Liver (tissue), 9 donors: Measurements from ENCODE around the gene COL6A3. TPM values are rescaled to one million over a fixed set of nuclear protein-coding genes. Genes with fewer than 3 reads are reported as not detected.

ENCODE experiments used
- DNase-seq: peaks from one replicate; pipeline ENCODE4 v3.0.0-alpha.2; 2017; ENCODE audit warnings: low spot score
- H3K27ac ChIP-seq, 2 donors: one replicate each; pipeline ENCODE4 v1.7.0; 2013; ENCODE audit warnings: inconsistent platforms in 2 of 2, low read length in 2 of 2, control low read depth in 1 of 2, low read depth in 1 of 2, mild to moderate bottlenecking in 1 of 2
- H3K27me3 ChIP-seq, 4 donors: one replicate each; pipeline versions ENCODE4 v1.6.1 to v1.7.0; 2013; ENCODE audit warnings: low read length in 3 of 4, inconsistent platforms in 1 of 4, mild to moderate bottlenecking in 1 of 4, moderate library complexity in 1 of 4; ENCODE audit not compliant: control insufficient read depth in 4 of 4, insufficient read depth in 4 of 4
- H3K36me3 ChIP-seq, 4 donors: one replicate each; pipeline versions ENCODE4 v1.6.1 to v1.7.0; 2013; ENCODE audit warnings: low read length in 3 of 4, mild to moderate bottlenecking in 3 of 4, low read depth in 1 of 4, moderate library complexity in 1 of 4; ENCODE audit not compliant: control insufficient read depth in 4 of 4, insufficient read depth in 3 of 4
- H3K4me1 ChIP-seq, 4 donors: one replicate each; pipeline versions ENCODE4 v1.6.1 to v1.7.0; 2013; ENCODE audit warnings: low read length in 3 of 4, mild to moderate bottlenecking in 3 of 4, moderate library complexity in 1 of 4; ENCODE audit not compliant: control insufficient read depth in 4 of 4, insufficient read depth in 4 of 4
- H3K4me3 ChIP-seq, 3 donors: one replicate each; pipeline versions ENCODE4 v1.6.1 to v1.7.0; 2013; ENCODE audit warnings: low read length in 3 of 3, control low read depth in 1 of 3, low read depth in 1 of 3, mild to moderate bottlenecking in 1 of 3
- H3K9ac ChIP-seq, 2 donors: one replicate each; pipeline ENCODE4 v1.7.0; 2013; ENCODE audit warnings: low read length in 2 of 2, mild to moderate bottlenecking in 2 of 2, moderate library complexity in 2 of 2, control low read depth in 1 of 2, low read depth in 1 of 2
- H3K9me3 ChIP-seq, 4 donors: one replicate each; pipeline versions ENCODE4 v1.6.1 to v1.7.0; 2013; ENCODE audit warnings: low read length in 3 of 4; ENCODE audit not compliant: control insufficient read depth in 4 of 4
- EGR1 ChIP-seq, 2 donors: IDR thresholded peaks; 2 replicates each; pipeline ENCODE4 v1.6.1; 2016 to 2018; ENCODE audit warnings: antibody characterized with exemption in 2 of 2, low read depth in 2 of 2
- FOXA2 ChIP-seq: IDR thresholded peaks from 2 replicates; pipeline ENCODE4 v1.6.1; 2016; ENCODE audit warnings: antibody characterized with exemption
- HNF4G ChIP-seq: IDR thresholded peaks from 2 replicates; pipeline ENCODE4 v1.6.1; 2016; ENCODE audit warnings: antibody characterized with exemption
- JUND ChIP-seq, 2 donors: IDR thresholded peaks; 2 replicates each; pipeline ENCODE4 v1.6.1; 2016; ENCODE audit warnings: antibody characterized with exemption in 2 of 2
- NR2F2 ChIP-seq: IDR thresholded peaks from 2 replicates; pipeline ENCODE4 v1.6.1; 2016; ENCODE audit warnings: antibody characterized with exemption
- RAD21 ChIP-seq, 2 donors: IDR thresholded peaks; 2 replicates each; pipeline ENCODE4 v1.6.1; 2016; ENCODE audit warnings: antibody characterized with exemption in 2 of 2, mild to moderate bottlenecking in 2 of 2
- RXRA ChIP-seq, 2 donors: IDR thresholded peaks; 2 replicates each; pipeline ENCODE4 v1.6.1; 2017 to 2018; ENCODE audit warnings: antibody characterized with exemption in 2 of 2, mild to moderate bottlenecking in 1 of 2
- SP1 ChIP-seq: IDR thresholded peaks from 2 replicates; pipeline ENCODE4 v1.6.1; 2018; ENCODE audit warnings: antibody characterized with exemption, mild to moderate bottlenecking
- TAF1 ChIP-seq: conservative IDR thresholded peaks from 2 replicates; pipeline ENCODE4 v1.6.1; 2016; ENCODE audit warnings: antibody characterized with exemption, mild to moderate bottlenecking
- YY1 ChIP-seq: IDR thresholded peaks from 2 replicates; pipeline ENCODE4 v1.6.1; 2016; ENCODE audit warnings: antibody characterized with exemption, mild to moderate bottlenecking
- WGBS: extraction: QIAGEN DNeasy Blood & Tissue Kit; methylation state at CpG from one replicate; pipeline ENCODE4 v1.1.7; 2013; 5-methylcytosine and 5-hydroxymethylcytosine counted together
- polyA plus RNA-seq, 2 donors: library from polyadenylated mRNA; stranded (reverse) in 1 of 2; unstranded in 1 of 2; fragments of 200-250 nt in 1 of 2; fragments of >200 nt in 1 of 2; fragmentation: Nextera tagmentation in 1 of 2; extraction: Ambion mirVana in 1 of 2; gene quantifications; one replicate each; pipeline versions ENCODE4 v1.2.1 to v1.2.3, GENCODE V29; 2013 to 2015
- total RNA-seq, 2 donors: library from RNA; depleted of rRNA; stranded (reverse); fragments of >200 nt; gene quantifications; one replicate each; pipeline ENCODE4 v1.2.3, GENCODE V29; 2014
- TF ChIP-seq, protein P1 (sequence below): IDR thresholded peaks from 2 replicates; pipeline ENCODE4 v1.6.1; 2016; ENCODE audit warnings: antibody characterized with exemption
- TF ChIP-seq, protein P2 (sequence below): IDR thresholded peaks from 2 replicates; pipeline ENCODE4 v1.6.1; 2016; ENCODE audit warnings: antibody characterized with exemption
- TF ChIP-seq, protein P3 (sequence below): fragments of 150-350 bp; IDR thresholded peaks from 2 replicates; pipeline ENCODE4 v1.5.1; 2017; ENCODE audit warnings: improper control_type of control experiment, low read depth, low read length; ENCODE audit not compliant: missing input control
- donor health status: healthy.
- donor health status: healthy.
- donor health status: healthy.
- donor health status: healthy.
- donor health status: healthy.

COL6A3 gene
- total and polyA plus RNA-seq, 4 donors: 1.7 to 28.7 (median 17.5) TPM

DNA sequence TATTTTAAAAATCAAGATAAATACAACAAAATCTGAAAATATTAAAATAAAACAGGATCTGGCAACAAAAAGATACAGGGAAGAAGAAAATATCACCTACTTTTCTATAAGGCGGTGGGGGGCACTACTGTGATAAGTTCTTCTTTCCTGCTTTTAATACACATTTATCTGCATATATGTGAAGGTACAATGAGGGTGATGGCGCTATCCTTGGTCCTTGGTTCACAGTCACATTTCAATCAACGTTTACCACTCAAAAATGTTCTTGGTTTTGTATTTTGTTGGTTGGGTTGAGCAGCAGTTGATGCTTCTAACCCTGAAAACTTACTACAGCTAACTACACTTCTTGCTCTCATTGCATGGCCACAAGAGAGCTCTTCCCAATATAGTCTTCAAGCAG, 112.4 kb downstream of the COL6A3 start:
- no peak overlapping the region for H3K4me3 ChIP-seq
- H3K27me3 ChIP-seq: peaks cover 0 to 4% (median 2%) of the 10 kb centered on the region in 4 donors
- TF ChIP-seq, protein P1, sequence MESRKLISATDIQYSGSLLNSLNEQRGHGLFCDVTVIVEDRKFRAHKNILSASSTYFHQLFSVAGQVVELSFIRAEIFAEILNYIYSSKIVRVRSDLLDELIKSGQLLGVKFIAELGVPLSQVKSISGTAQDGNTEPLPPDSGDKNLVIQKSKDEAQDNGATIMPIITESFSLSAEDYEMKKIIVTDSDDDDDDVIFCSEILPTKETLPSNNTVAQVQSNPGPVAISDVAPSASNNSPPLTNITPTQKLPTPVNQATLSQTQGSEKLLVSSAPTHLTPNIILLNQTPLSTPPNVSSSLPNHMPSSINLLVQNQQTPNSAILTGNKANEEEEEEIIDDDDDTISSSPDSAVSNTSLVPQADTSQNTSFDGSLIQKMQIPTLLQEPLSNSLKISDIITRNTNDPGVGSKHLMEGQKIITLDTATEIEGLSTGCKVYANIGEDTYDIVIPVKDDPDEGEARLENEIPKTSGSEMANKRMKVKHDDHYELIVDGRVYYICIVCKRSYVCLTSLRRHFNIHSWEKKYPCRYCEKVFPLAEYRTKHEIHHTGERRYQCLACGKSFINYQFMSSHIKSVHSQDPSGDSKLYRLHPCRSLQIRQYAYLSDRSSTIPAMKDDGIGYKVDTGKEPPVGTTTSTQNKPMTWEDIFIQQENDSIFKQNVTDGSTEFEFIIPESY: no peak
- no peak for TF ChIP-seq FOXA2
- TF ChIP-seq, protein P2, sequence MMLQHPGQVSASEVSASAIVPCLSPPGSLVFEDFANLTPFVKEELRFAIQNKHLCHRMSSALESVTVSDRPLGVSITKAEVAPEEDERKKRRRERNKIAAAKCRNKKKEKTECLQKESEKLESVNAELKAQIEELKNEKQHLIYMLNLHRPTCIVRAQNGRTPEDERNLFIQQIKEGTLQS: no peak
- no peak for TF ChIP-seq NR2F2
- DNase-seq: no peak
- no peak overlapping the region for H3K9ac ChIP-seq
- no peaks in the 10 kb centered on the region for H3K36me3 ChIP-seq
- WGBS: 77% methylated on average over 3 of the region's 3 CpGs
- H3K27ac ChIP-seq: no peak overlapping the region
- H3K4me1 ChIP-seq: no peaks in the 10 kb centered on the region
- H3K9me3 ChIP-seq: no peaks in the 10 kb centered on the region

DNA sequence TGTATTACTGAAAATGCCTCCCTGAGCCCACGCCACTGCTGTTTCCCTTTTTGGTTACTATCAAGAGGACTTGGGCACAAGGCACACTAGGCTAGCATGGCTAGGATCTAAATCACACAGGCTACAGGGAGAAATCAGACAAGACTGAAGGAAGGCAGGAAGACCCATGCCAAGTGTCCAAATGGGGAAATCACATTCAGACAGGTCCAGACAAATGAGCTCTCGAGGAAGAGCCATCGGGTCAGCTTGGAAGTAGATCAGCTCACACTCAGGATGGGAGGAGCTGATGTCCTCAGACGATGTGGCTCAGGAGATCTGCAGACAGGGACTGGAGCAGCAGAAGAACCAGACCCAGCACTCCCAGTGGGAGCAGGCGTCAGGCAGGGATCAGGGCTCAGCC, 113.2 kb downstream of the COL6A3 start:
- H3K27me3 ChIP-seq: peaks cover 0 to 4% (median 2%) of the 10 kb centered on the region in 4 donors
- no peak overlapping the region for H3K9ac ChIP-seq
- no peak for DNase-seq
- no peaks in the 10 kb centered on the region for H3K4me1 ChIP-seq
- 70% methylated on average over 5 of the region's 5 CpGs for WGBS
- no peak overlapping the region for H3K27ac ChIP-seq
- H3K36me3 ChIP-seq: no peaks in the 10 kb centered on the region
- TF ChIP-seq FOXA2: no peak
- TF ChIP-seq YY1: no peak
- TF ChIP-seq HNF4G: no peak
- no peak for TF ChIP-seq SP1
- TF ChIP-seq, protein P2: no peak
- no peak for TF ChIP-seq RAD21 (IDR thresholded peaks at IDR 0.05)
- no peak for TF ChIP-seq RXRA (IDR thresholded peaks at IDR 0.05)
- no peak overlapping the region for H3K4me3 ChIP-seq
- H3K9me3 ChIP-seq: no peaks in the 10 kb centered on the region

DNA sequence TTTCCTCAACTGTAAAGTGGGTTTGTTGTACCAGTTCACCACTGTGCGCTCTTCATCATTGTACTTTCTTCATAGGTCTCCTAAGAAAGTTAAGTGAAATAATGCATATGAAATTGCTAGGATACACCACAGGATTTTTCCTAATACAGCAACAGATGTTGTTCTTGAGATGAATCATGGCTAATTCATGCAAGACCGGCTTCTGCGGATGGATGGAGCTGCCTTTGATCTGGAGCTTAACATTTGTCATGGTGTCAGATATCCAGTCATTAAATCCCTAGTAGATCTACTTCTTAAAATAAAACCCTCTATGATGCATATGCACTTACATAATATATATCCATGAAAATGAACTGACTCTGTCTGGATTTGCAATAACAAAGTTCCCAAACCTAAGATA, 114.1 kb downstream of the COL6A3 start:
- 65% methylated on average over 3 of the region's 3 CpGs for WGBS
- no peak for TF ChIP-seq RAD21 (IDR thresholded peaks at IDR 0.05)
- no peak for TF ChIP-seq EGR1 (IDR thresholded peaks at IDR 0.05; ENCODE audit: low read depth in 2 of 2)
- TF ChIP-seq, protein P3, sequence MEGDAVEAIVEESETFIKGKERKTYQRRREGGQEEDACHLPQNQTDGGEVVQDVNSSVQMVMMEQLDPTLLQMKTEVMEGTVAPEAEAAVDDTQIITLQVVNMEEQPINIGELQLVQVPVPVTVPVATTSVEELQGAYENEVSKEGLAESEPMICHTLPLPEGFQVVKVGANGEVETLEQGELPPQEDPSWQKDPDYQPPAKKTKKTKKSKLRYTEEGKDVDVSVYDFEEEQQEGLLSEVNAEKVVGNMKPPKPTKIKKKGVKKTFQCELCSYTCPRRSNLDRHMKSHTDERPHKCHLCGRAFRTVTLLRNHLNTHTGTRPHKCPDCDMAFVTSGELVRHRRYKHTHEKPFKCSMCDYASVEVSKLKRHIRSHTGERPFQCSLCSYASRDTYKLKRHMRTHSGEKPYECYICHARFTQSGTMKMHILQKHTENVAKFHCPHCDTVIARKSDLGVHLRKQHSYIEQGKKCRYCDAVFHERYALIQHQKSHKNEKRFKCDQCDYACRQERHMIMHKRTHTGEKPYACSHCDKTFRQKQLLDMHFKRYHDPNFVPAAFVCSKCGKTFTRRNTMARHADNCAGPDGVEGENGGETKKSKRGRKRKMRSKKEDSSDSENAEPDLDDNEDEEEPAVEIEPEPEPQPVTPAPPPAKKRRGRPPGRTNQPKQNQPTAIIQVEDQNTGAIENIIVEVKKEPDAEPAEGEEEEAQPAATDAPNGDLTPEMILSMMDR: no peak
- TF ChIP-seq HNF4G: no peak
- no peak for TF ChIP-seq SP1
- no peak for TF ChIP-seq NR2F2
- TF ChIP-seq TAF1: no peak
- TF ChIP-seq, protein P1: no peak
- TF ChIP-seq JUND (IDR thresholded peaks at IDR 0.05): no peak
- H3K9ac ChIP-seq: no peak overlapping the region

More for the DNA sequence above, 114.1 kb downstream of the COL6A3 start:
- Histone ChIP-seq H3K36me3 (no peaks in the 10 kb centered on the region), H3K4me3 (no peak overlapping the region), H3K27ac (no peak overlapping the region), H3K4me1 (no peaks in the 10 kb centered on the region), H3K27me3 (peaks cover 0 to 4% (median 2%) of the 10 kb centered on the region in 4 donors), H3K9me3 (no peaks in the 10 kb centered on the region)
- no peak for DNase-seq
